ENCODE measurements around the gene ABHD2. TPM values are rescaled to one million over a fixed set of nuclear protein-coding genes. Genes with fewer than 3 reads are reported as not detected.

The ABHD2 gene
- total and polyA plus RNA-seq, 2 donors (not counting 3 experiments of a cell fraction or from before 2014, with no cell fraction given) = 14.0 to 62.2 TPM

- ChIA-PET CTCF (interaction anchor here (1.1 to 1.7 kb wide), 4 partner anchors 35 to 150 kb away, joined by 3 to 5 read pairs (median 4); partner anchors contain the start of gene FANCI), POLR2A (no interaction called here)
- no peak overlapping the region for H3K4me2 ChIP-seq (ENCODE audit: insufficient read depth, low read length)
- H3K27me3 ChIP-seq (ENCODE audit: control insufficient read depth in 2 of 2, insufficient read depth in 2 of 2, low read length in 2 of 2) = no peaks in the 10 kb centered on the region
- no peaks in the 10 kb centered on the region for H3K36me3 ChIP-seq (ENCODE audit: control insufficient read depth in 2 of 2, extremely low read depth in 1 of 2, insufficient read depth in 2 of 2, low read length in 2 of 2)
- TF ChIP-seq POLR2AphosphoS5 (IDR thresholded peaks at IDR 0.05; ENCODE audit: insufficient read depth, low read depth, low read length) (no peak), JUN (IDR thresholded peaks at IDR 0.05; ENCODE audit: borderline replicate concordance, insufficient read depth, insufficient read length, low read depth) (no peak), POLR2A (IDR thresholded peaks at IDR 0.05; ENCODE audit: low read depth, low read length) (no peak), MAX (IDR thresholded peaks at IDR 0.05; ENCODE audit: insufficient read depth, insufficient read length) (no peak), FOS (IDR thresholded peaks at IDR 0.05; ENCODE audit: borderline replicate concordance, insufficient read depth, low read length) (no peak), GATA2 (IDR thresholded peaks at IDR 0.05; ENCODE audit: insufficient read depth, insufficient read length, low read depth, low read length) (no peak), CTCF (IDR thresholded peaks at IDR 0.05; ENCODE audit: extremely low read depth in 1 of 2, insufficient read depth in 1 of 2, low read depth in 1 of 2, low read length in 2 of 2) (no peak), MYC (IDR thresholded peaks at IDR 0.05; ENCODE audit: low read depth, low read length) (no peak), EZH2 (IDR thresholded peaks at IDR 0.05; ENCODE audit: borderline replicate concordance, low read depth, low read length, severe bottlenecking) (no peak)
- H3K27ac ChIP-seq (ENCODE audit: insufficient read depth, low read depth, low read length) = no peak overlapping the region
- H4K20me1 ChIP-seq (replicated peaks; ENCODE audit: control insufficient read depth, extremely low read depth, insufficient read depth, low read length) = no peaks in the 10 kb centered on the region
- H3K4me3 ChIP-seq (replicated peaks in 1 of 3; ENCODE audit: insufficient read depth in 1 of 3, low read depth in 1 of 3, low read length in 3 of 3) = no peak overlapping the region
- H3K9ac ChIP-seq (replicated peaks; ENCODE audit: extremely low read depth, insufficient read depth, low read length) = no peak overlapping the region
- dilution Hi-C loops (cut with MboI; ENCODE audit: extremely low pct_ligation_motif_present, low sequenced_read_pairs) = no loop called here
- FAIRE-seq (no peak), DNase-seq (ENCODE audit: low read depth, low spot score) (no peak)
- H3K9me3 ChIP-seq (replicated peaks; ENCODE audit: control insufficient read depth, insufficient read depth, low read length) = no peaks in the 10 kb centered on the region
- H2AFZ ChIP-seq (ENCODE audit: low read depth, low read length) = no peak overlapping the region
- no TSS peak for BruUV-seq (replicated peaks)
- H3K4me1 ChIP-seq (ENCODE audit: control insufficient read depth, extremely low read depth, insufficient read depth, low read length) = peaks cover 2% of the 10 kb centered on the region
- no peaks in the 10 kb centered on the region for H3K79me2 ChIP-seq (ENCODE audit: control insufficient read depth, insufficient read depth, low read length)
- no peaks in the 10 kb centered on the region for H3K9me1 ChIP-seq (replicated peaks; ENCODE audit: control insufficient read depth, extremely low read depth, insufficient read depth, low read length)
- intact Hi-C loops (cut with micrococcal nuclease) = no loop called here
Measured at GRCh38 chr15:89209057-89209456, 120.8 kb downstream of the ABHD2 start.

Data from endothelial cell of umbilical vein (primary cell).